T-helper 17 cell (primary cell): Measurements from ENCODE around the gene PJVK. TPM values are rescaled to one million over a fixed set of nuclear protein-coding genes. Genes with fewer than 3 reads are reported as not detected.
"Not testable (repeated sequence)": the region's sequence is repeated elsewhere in the genome, so short reads cannot be mapped to it uniquely, and the experiment has no call there.

Source experiments
- ATAC-seq: fragments of 150-1000 bp; cut with Tn5 transposase; 2 replicates; pipeline ENCODE4 v1.10.0; 2021; ENCODE audit warnings: mild to moderate bottlenecking, moderate library complexity
- DNase-seq, 3 donors: peaks; one replicate each; pipeline versions ENCODE4 v3.0.0 to v3.0.0-alpha.2; 2020 to 2021
- H3K9me3 ChIP-seq: one replicate; pipeline ENCODE4 v1.7.0; 2013; ENCODE audit warnings: low read length, mild to moderate bottlenecking; ENCODE audit not compliant: control insufficient read depth, poor library complexity, severe bottlenecking
- H3K27ac Mint-ChIP-seq: one replicate; pipeline ENCODE4 v1.8.0; 2022; ENCODE audit warnings: mild to moderate bottlenecking, moderate library complexity, mixed read lengths
- H3K27me3 Mint-ChIP-seq: one replicate; pipeline ENCODE4 v1.8.0; 2022; ENCODE audit warnings: mixed read lengths
- H3K36me3 Mint-ChIP-seq: one replicate; pipeline ENCODE4 v1.8.0; 2022; ENCODE audit warnings: low read depth, mixed read lengths
- H3K4me1 Mint-ChIP-seq: one replicate; pipeline ENCODE4 v1.8.0; 2022; ENCODE audit warnings: mild to moderate bottlenecking, mixed read lengths
- H3K4me3 Mint-ChIP-seq: one replicate; pipeline ENCODE4 v1.8.0; 2022; ENCODE audit warnings: mild to moderate bottlenecking, moderate library complexity, mixed read lengths
- total RNA-seq, 4 donors: library from RNA in 2 of 4; stranded (reverse) in 2 of 4; gene quantifications; one replicate each; pipeline ENCODE4 v1.2.3 and lab custom pipeline; 2022 to 2026

PJVK gene
- total RNA-seq, 2 donors from 2014 or later = 3.8 to 6.1 TPM

- Mint-ChIP-seq H3K27ac (no peak overlapping the region), H3K27me3 (no peaks in the 10 kb centered on the region), H3K4me3 (no peak overlapping the region), H3K4me1 (peaks cover 14% of the 10 kb centered on the region), H3K36me3 (no peaks in the 10 kb centered on the region)
- ATAC-seq (no peak), DNase-seq (no peak)
- no peaks in the 10 kb centered on the region for H3K9me3 ChIP-seq
Measured at GRCh38 chr2:178419123-178419522, 32.1 kb upstream of the PJVK start.

GRCh38 chr2:178420463-178420999 lies 30.6 kb upstream of the PJVK start:
- peaks cover 4% of the 10 kb centered on the region for H3K4me1 Mint-ChIP-seq
- H3K4me3 Mint-ChIP-seq = no peak overlapping the region
- DNase-seq = no peak
- H3K27ac Mint-ChIP-seq = no peak overlapping the region
- H3K27me3 Mint-ChIP-seq = no peaks in the 10 kb centered on the region
- no peak for ATAC-seq
- no peaks in the 10 kb centered on the region for H3K36me3 Mint-ChIP-seq
- no peaks in the 10 kb centered on the region for H3K9me3 ChIP-seq

GRCh38 chr2:178422097-178422496 lies 29.1 kb upstream of the PJVK start:
- no peak overlapping the region for H3K4me3 Mint-ChIP-seq
- no peaks in the 10 kb centered on the region for H3K27me3 Mint-ChIP-seq
- no peak overlapping the region for H3K27ac Mint-ChIP-seq
- DNase-seq = no peak
- H3K36me3 Mint-ChIP-seq = peaks cover 3% of the 10 kb centered on the region
- no peak for ATAC-seq
- H3K9me3 ChIP-seq = no peaks in the 10 kb centered on the region
- H3K4me1 Mint-ChIP-seq = no peaks in the 10 kb centered on the region

- not testable (repeated sequence) for H3K4me3 Mint-ChIP-seq, H3K27me3 Mint-ChIP-seq, H3K36me3 Mint-ChIP-seq, H3K27ac Mint-ChIP-seq, H3K4me1 Mint-ChIP-seq, DNase-seq, ATAC-seq, H3K9me3 ChIP-seq
Measured at GRCh38 chr2:178423746-178424145, 27.4 kb upstream of the PJVK start.

DNA sequence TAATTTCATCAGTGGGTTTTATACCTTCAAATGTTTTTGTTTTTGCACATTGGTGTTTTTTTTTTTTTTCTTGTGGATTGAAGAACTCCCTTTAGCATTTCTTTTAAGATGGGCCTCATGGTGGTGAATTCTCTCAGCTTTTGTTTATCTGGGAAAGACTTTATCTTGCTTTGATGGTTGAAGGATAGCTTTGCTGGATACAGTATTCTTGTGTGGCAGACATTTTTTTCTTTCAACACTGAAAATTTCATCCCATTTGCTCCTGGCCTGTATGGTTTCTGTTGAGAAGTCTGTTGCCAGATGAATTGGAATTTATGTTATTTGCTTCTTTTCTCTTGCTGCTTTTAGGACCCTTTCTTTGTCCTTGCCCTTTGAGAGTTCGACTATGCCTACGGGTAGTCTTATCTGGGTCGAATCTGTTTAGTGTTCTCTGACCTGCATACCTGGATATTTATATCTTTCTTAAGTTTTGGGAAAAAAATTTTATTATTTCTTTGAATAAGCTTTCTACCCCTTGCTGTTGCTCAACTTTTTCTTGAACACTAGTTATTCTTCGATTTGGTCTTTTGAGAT lies 25.8 kb upstream of the PJVK start:
- no peak overlapping the region for H3K27ac Mint-ChIP-seq
- H3K27me3 Mint-ChIP-seq = no peaks in the 10 kb centered on the region
- no peak for ATAC-seq
- no peaks in the 10 kb centered on the region for H3K9me3 ChIP-seq
- H3K36me3 Mint-ChIP-seq = peaks cover 12% of the 10 kb centered on the region
- no peak for DNase-seq
- no peak overlapping the region for H3K4me3 Mint-ChIP-seq
- H3K4me1 Mint-ChIP-seq = no peaks in the 10 kb centered on the region

DNA sequence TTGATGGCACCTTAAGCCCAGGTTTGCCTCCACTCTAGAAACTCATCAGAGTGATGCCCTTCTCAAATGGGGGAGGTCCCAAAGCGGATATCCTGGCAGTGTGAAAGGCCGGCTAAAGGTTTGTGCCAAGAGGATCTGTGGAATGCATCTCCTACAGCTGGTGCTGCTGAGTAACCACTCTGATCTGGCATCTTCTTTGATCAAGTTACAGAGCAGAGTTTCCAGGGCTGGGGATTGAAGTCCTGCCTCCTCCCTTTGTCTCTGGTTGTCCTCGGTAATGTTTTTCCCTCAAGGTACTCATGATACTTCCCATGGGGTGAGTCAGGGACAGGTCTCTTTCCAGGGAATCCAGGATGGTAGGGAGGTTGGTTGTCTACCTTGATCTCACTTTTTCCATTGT lies 24.8 kb upstream of the PJVK start:
- DNase-seq (no peak), ATAC-seq (no peak)
- Mint-ChIP-seq H3K27ac (no peak overlapping the region), H3K4me3 (no peak overlapping the region), H3K36me3 (peaks cover 15% of the 10 kb centered on the region), H3K4me1 (no peaks in the 10 kb centered on the region), H3K27me3 (no peaks in the 10 kb centered on the region)
- H3K9me3 ChIP-seq = no peaks in the 10 kb centered on the region

GRCh38 chr2:178427458-178427857 lies 23.7 kb upstream of the PJVK start:
- no peak for DNase-seq

GRCh38 chr2:178428396-178428806 lies 22.8 kb upstream of the PJVK start:
- no peak overlapping the region for H3K27ac Mint-ChIP-seq

More at GRCh38 chr2:178427458-178427857, 23.7 kb upstream of the PJVK start:
- no peaks in the 10 kb centered on the region for H3K9me3 ChIP-seq
- H3K27me3 Mint-ChIP-seq = no peaks in the 10 kb centered on the region
- no peak overlapping the region for H3K4me3 Mint-ChIP-seq
- H3K36me3 Mint-ChIP-seq = peaks cover 15% of the 10 kb centered on the region
- ATAC-seq = no peak
- H3K27ac Mint-ChIP-seq = no peak overlapping the region
- no peaks in the 10 kb centered on the region for H3K4me1 Mint-ChIP-seq

GRCh38 chr2:178429336-178429735 lies 21.8 kb upstream of the PJVK start:
- no peaks in the 10 kb centered on the region for H3K9me3 ChIP-seq
- H3K36me3 Mint-ChIP-seq = peaks cover 15% of the 10 kb centered on the region
- H3K27ac Mint-ChIP-seq = no peak overlapping the region
- H3K4me3 Mint-ChIP-seq = peak overlapping the region; percentile 62
- peak; percentile 28 for ATAC-seq
- DNase-seq = no peak
- no peaks in the 10 kb centered on the region for H3K27me3 Mint-ChIP-seq
- H3K4me1 Mint-ChIP-seq = no peaks in the 10 kb centered on the region

More at GRCh38 chr2:178428396-178428806, 22.8 kb upstream of the PJVK start:
- H3K9me3 ChIP-seq = no peaks in the 10 kb centered on the region
- no peak overlapping the region for H3K4me3 Mint-ChIP-seq
- no peak for ATAC-seq
- H3K36me3 Mint-ChIP-seq = peaks cover 15% of the 10 kb centered on the region
- DNase-seq = no peak
- no peaks in the 10 kb centered on the region for H3K27me3 Mint-ChIP-seq
- H3K4me1 Mint-ChIP-seq = no peaks in the 10 kb centered on the region

- DNase-seq (no peak), ATAC-seq (no peak)
- H3K4me1 Mint-ChIP-seq = peaks cover 11% of the 10 kb centered on the region
- H3K27ac Mint-ChIP-seq = no peak overlapping the region
- H3K9me3 ChIP-seq = no peaks in the 10 kb centered on the region
- peaks cover 15% of the 10 kb centered on the region for H3K36me3 Mint-ChIP-seq
- no peaks in the 10 kb centered on the region for H3K27me3 Mint-ChIP-seq
- no peak overlapping the region for H3K4me3 Mint-ChIP-seq
Measured at GRCh38 chr2:178436662-178437061, 14.5 kb upstream of the PJVK start.

DNA sequence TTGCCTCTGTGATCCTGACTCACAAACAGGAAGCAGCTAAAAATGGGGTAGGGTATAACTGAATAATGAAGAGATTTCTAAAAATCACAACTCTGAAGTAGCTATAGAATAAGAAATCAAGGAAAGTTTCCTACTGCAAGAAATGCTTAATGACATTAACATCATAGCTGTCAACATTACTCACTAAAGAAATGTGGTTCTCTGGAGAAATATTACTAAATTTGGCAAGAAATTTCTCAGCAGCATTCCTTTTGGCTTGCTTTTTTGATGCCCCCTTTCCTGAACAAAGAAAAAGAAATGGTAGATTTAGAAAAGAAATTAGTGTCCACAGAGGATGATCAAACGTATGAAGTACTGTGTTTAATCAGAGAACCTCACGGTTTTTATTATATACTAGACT lies 9.8 kb upstream of the PJVK start:
- no peaks in the 10 kb centered on the region for H3K9me3 ChIP-seq
- Mint-ChIP-seq H3K4me1 (peaks cover 13% of the 10 kb centered on the region), H3K36me3 (peaks cover 16% of the 10 kb centered on the region), H3K27me3 (no peaks in the 10 kb centered on the region), H3K4me3 (no peak overlapping the region), H3K27ac (no peak overlapping the region)
- no peak for DNase-seq
- ATAC-seq = no peak

- Mint-ChIP-seq H3K4me3 (peak overlapping the region; percentile 72), H3K27ac (peak overlapping the region; percentile 92), H3K36me3 (peaks cover 6% of the 10 kb centered on the region), H3K4me1 (peaks cover 29% of the 10 kb centered on the region), H3K27me3 (no peaks in the 10 kb centered on the region)
- H3K9me3 ChIP-seq = no peaks in the 10 kb centered on the region
- ATAC-seq (no peak), DNase-seq (no peak)
Measured at GRCh38 chr2:178448968-178449661, 2.1 kb upstream of the PJVK start.

DNA sequence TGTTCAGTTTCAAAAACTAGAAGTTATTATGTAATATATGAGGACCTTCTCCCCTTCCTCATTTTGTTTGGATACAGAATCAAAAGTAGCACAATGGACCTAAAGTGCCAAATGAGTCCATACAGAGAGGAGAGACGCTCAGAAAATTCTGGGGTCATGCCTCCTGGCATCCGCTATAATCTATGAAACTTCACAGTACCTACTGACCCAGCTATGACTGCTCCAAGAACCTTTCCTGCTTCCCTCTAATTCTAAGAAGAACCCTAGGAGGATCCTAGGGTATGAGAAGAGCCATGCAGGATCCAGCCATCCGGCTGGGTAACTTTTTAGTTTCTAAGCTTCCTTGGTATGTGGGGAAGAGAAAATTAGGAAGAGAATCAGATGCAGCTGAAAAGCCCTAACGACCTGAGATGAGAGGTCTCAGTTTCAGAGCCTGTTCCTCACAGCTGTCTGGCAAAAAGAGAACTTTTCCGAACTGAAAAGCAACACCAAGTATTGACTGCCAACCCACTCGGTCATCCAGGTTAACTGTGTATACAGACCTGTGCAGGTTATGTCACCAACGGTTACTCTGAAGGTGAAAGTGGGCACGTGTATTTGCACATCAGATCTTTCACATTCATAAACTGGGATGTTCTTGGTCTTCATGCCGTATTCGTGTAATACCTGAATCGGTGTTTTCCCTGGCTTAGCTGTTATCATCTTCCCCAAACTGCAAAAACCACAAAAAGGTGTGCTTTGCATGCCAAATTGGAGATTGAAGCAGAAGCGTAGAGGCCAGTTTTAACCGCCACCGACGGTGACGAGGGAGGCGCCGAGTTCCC lies 1.3 kb upstream of the PJVK start:
- no peaks in the 10 kb centered on the region for H3K9me3 ChIP-seq
- peak overlapping the region; percentile 92 for H3K27ac Mint-ChIP-seq
- H3K27me3 Mint-ChIP-seq = no peaks in the 10 kb centered on the region
- peaks cover 28% of the 10 kb centered on the region for H3K4me1 Mint-ChIP-seq
- H3K4me3 Mint-ChIP-seq = peak overlapping the region; percentile 93
- DNase-seq (no peak), ATAC-seq (no peak)
- H3K36me3 Mint-ChIP-seq = peaks cover 5% of the 10 kb centered on the region
